ENCODE measurements around the gene ST8SIA6. TPM values are rescaled to one million over a fixed set of nuclear protein-coding genes. Genes with fewer than 3 reads are reported as not detected.

ST8SIA6 gene
- total RNA-seq, 4 donors from 2014 or later, result not detected

GRCh38 chr10:17386616-17387075 is 67.7 kb downstream of the ST8SIA6 start:
- Histone ChIP-seq H3K27me3 (no peaks in the 10 kb centered on the region), H3K4me1 (no peaks in the 10 kb centered on the region), H3K4me3 (no peak overlapping the region), H3K9me3 (no peaks in the 10 kb centered on the region), H3K27ac (no peak overlapping the region), H3K36me3 (no peaks in the 10 kb centered on the region)
- TF ChIP-seq CTCF (IDR thresholded peaks at IDR 0.05) (no peak), POLR2A (IDR thresholded peaks at IDR 0.05) (no peak)
- DNase-seq, result no peak

- H3K27ac ChIP-seq, result no peak overlapping the region
- no peaks in the 10 kb centered on the region for H3K27me3 ChIP-seq
- no peaks in the 10 kb centered on the region for H3K9me3 ChIP-seq
- TF ChIP-seq POLR2A (IDR thresholded peaks at IDR 0.05) (no peak), CTCF (IDR thresholded peaks at IDR 0.05) (no peak)
- no peak overlapping the region for H3K4me3 ChIP-seq
- no peak for DNase-seq
- no peaks in the 10 kb centered on the region for H3K4me1 ChIP-seq
- H3K36me3 ChIP-seq, result no peaks in the 10 kb centered on the region
Observed at GRCh38 chr10:17386021-17386420, 68.4 kb downstream of the ST8SIA6 start.

DNA sequence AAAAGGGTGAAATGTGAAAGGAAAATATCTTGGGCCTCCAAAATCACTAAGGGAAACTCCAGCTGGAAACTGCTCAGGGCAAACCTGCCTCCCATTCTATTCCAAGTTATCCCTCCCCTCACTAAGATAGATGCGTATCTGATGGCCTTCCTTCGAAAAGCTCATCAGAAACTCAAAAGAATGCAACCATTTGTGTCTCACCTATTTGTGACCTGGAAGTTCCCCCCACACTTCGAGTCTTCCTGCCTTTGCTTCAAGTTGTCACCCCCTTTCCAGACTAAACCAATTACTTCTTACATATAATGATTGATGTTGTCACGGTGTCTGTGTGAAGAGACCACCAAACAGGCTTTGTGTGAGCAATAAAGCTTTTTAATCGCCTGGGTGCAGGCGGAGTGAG is 69.3 kb downstream of the ST8SIA6 start:
- no peak overlapping the region for H3K4me3 ChIP-seq
- TF ChIP-seq POLR2A (IDR thresholded peaks at IDR 0.05) (no peak), CTCF (IDR thresholded peaks at IDR 0.05) (no peak)
- H3K27ac ChIP-seq, result no peak overlapping the region
- H3K36me3 ChIP-seq, result no peaks in the 10 kb centered on the region
- no peaks in the 10 kb centered on the region for H3K27me3 ChIP-seq
- H3K9me3 ChIP-seq, result no peaks in the 10 kb centered on the region
- no peak for DNase-seq
- no peaks in the 10 kb centered on the region for H3K4me1 ChIP-seq

DNA sequence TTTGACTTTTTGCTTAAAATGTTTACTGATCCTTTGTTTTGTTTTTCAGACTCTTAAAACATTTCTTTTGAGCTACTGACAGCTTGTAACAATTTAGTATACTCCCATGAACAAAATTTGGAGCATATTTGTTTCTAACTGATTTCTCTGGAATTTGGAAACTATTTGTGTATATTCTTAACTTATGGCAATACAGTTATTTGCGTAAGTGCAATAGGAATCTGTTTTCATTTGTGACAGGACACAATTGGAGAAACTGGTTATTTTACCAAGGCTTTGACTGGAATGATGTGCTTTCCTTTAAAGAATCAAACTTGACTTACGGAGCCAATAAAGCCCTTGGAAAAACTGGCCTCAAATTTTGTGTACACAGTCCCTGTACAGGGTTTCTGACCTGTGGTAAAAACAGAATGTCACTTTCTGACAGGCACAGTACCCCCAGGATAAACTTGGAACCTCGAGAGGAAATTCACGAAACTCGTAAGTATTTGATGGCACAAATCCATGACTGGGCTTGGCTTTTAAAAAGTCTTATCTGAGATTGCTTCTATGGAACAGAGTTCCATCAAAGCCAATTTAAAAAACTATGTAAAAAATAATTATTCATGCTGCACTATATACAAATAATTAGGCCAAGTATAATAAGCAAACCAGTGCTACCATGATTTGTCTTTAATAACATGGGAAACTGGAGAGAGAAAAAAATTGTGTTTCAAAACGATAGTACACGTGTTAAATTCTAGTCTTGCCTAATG is 70.4 kb downstream of the ST8SIA6 start:
- Histone ChIP-seq H3K36me3 (no peaks in the 10 kb centered on the region), H3K9me3 (no peaks in the 10 kb centered on the region), H3K4me3 (no peak overlapping the region), H3K4me1 (no peaks in the 10 kb centered on the region), H3K27me3 (no peaks in the 10 kb centered on the region), H3K27ac (no peak overlapping the region)
- DNase-seq, result no peak
- TF ChIP-seq CTCF (IDR thresholded peaks at IDR 0.05), result no peak
- TF ChIP-seq POLR2A (IDR thresholded peaks at IDR 0.05), result no peak

DNA sequence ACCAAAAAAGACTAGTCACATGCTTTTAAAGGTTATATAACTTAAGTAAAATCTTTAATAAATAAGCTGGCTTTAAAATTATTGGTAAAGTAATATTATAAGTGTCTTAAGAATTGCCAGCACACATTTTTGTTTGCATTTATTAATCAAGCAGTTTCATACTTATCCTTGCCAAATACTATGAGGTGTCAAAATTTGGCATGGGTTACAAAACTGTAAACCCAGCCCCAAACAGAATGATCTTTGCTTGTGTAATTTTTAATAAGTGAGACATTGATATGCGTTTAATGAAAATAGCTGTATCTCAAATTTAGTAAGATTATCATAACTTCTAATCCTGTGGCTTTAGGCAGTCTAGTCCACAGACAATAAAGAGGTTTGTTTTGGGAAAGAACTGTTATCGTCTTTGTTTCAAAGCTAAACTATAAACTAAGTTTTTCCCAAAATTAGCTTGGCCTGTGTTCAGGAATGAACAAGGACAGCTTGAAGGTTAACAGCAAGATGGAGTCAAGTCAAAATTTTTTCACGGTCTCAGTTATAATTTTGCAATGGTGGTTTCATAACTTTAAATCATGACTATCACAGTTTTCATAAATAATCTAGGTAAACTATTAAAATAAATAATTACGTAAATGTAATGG is 72.8 kb downstream of the ST8SIA6 start:
- TF ChIP-seq CTCF (IDR thresholded peaks at IDR 0.05), result no peak
- no peak for TF ChIP-seq POLR2A (IDR thresholded peaks at IDR 0.05)
- H3K9me3 ChIP-seq, result no peaks in the 10 kb centered on the region
- H3K4me3 ChIP-seq, result no peak overlapping the region
- no peaks in the 10 kb centered on the region for H3K4me1 ChIP-seq
- H3K36me3 ChIP-seq, result no peaks in the 10 kb centered on the region
- H3K27ac ChIP-seq, result no peak overlapping the region
- no peak for DNase-seq
- H3K27me3 ChIP-seq, result no peaks in the 10 kb centered on the region
